SU-DHL-6 (cell line): ENCODE results near the gene RALGDS.

Experiments used
- H2AFZ ChIP-seq: fragments of 200-600 bp; sonication (generic); 2 replicates; pipeline ENCODE4 v1.6.1; 2014; ENCODE audit warnings: low read depth, mild to moderate bottlenecking, moderate library complexity, mixed read lengths, antibody characterized with exemption, low read length; ENCODE audit not compliant: severe bottlenecking
- H3F3A ChIP-seq: fragments of 200-600 bp; shearing (Covaris generic); 2 replicates; pipeline ENCODE4 v1.6.0; 2016; ENCODE audit warnings: antibody characterized with exemption, mild to moderate bottlenecking; ENCODE audit not compliant: insufficient read depth
- H3K27ac ChIP-seq: fragments of 200-600 bp; sonication (generic); 2 replicates; pipeline ENCODE4 v1.5.1; 2016; ENCODE audit warnings: low read depth, mild to moderate bottlenecking, low read length, moderate library complexity, mixed read lengths
- H3K27me3 ChIP-seq: fragments of 200-600 bp; sonication (generic), shearing (Covaris generic); 2 replicates; pipeline ENCODE4 v1.6.0; 2014; ENCODE audit warnings: mild to moderate bottlenecking, low read length
- H3K36me3 ChIP-seq: fragments of 200-600 bp; sonication (generic); 2 replicates; pipeline ENCODE4 v1.6.1; 2014; ENCODE audit warnings: mild to moderate bottlenecking, low read length, mixed read lengths
- H3K4me2 ChIP-seq: fragments of 300-600, 200-600 bp; shearing (Covaris generic), sonication (generic); 2 replicates; pipeline ENCODE4 v1.6.0; 2014; ENCODE audit warnings: low read length, low read depth, mild to moderate bottlenecking; ENCODE audit not compliant: poor library complexity, severe bottlenecking
- H3K4me3 ChIP-seq: fragments of 200-600 bp; sonication (generic); 2 replicates; pipeline ENCODE4 v1.5.1; 2014; ENCODE audit warnings: antibody characterized with exemption, low read length, mild to moderate bottlenecking, mixed read lengths; ENCODE audit not compliant: insufficient read depth, poor library complexity, severe bottlenecking
- H3K79me2 ChIP-seq: fragments of 200-600 bp; sonication (generic); 2 replicates; pipeline ENCODE4 v1.6.1; 2014; ENCODE audit warnings: mild to moderate bottlenecking, low read length, moderate library complexity; ENCODE audit not compliant: insufficient read depth
- H3K9ac ChIP-seq: fragments of 200-600 bp; sonication (generic); 2 replicates; pipeline ENCODE4 v1.7.0; 2014; ENCODE audit warnings: mild to moderate bottlenecking, low read length
- H3K9me2 ChIP-seq: fragments of 200-600 bp; sonication (generic); replicated peaks from 2 replicates; pipeline ENCODE4 v1.6.1; 2014; ENCODE audit warnings: low read length; ENCODE audit not compliant: insufficient read depth
- H3K9me3 ChIP-seq: fragments of 200-600 bp; sonication (generic); 2 replicates; pipeline ENCODE4 v1.6.1; 2014; ENCODE audit warnings: low read length, mixed read lengths; ENCODE audit not compliant: insufficient read depth
- H4K20me1 ChIP-seq: fragments of 200-600 bp; sonication (generic); 2 replicates; pipeline ENCODE4 v1.6.1; 2014; ENCODE audit warnings: low read depth, mild to moderate bottlenecking, antibody characterized with exemption, low read length, moderate library complexity, mixed read lengths
- CTCF ChIP-seq: fragments of 200-600 bp; sonication (generic); IDR thresholded peaks from one replicate; pipeline ENCODE4 v1.5.1; 2017; ENCODE audit warnings: antibody characterized with exemption, mild to moderate bottlenecking, low read length, moderate library complexity; ENCODE audit not compliant: insufficient read depth, poor library complexity, severe bottlenecking
- EZH2phosphoT487 ChIP-seq: fragments of 200-600 bp; sonication (generic), shearing (Covaris generic); conservative IDR thresholded peaks from 2 replicates; pipeline ENCODE4 v1.6.1; 2018; ENCODE audit warnings: mild to moderate bottlenecking, antibody characterized with exemption, low read length, moderate library complexity, mixed read lengths

RALGDS gene

DNA sequence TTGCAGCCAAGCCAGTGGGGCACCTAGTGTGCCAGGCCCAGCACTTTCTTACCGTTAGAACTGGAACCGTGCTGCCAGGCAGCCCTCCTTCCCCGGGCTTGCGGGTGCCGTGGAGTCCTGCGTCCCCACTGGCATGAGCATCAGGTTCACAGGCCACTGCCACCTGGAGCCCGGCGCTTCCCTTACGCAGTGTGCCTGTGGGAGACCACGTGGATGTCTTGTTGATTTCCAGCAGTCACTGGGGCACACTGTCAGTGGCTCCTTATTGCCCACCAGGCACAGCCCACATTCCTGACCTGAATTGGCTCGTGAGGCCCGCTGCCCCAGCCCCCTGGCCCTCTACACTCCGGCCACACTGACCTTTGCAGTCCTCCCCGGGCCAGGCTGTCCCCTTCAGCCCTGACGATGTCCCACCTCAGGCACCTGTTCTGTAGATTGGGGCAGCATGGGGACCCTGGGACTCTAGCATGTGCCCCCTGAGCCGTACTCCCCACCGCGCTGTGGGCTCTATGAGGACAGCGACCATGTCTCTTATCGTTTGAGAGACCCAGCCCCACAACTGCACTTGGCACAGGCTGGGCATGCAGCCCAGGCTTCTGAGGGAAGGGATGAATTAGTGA, 69.6 kb downstream of the RALGDS start:
- Histone ChIP-seq H3K27me3 (no peaks in the 10 kb centered on the region), H3K79me2 (no peaks in the 10 kb centered on the region), H3K4me2 (no peak overlapping the region), H3K4me3 (no peak overlapping the region), H3K27ac (no peak overlapping the region), H3K9me2 (no peaks in the 10 kb centered on the region), H3F3A (no peaks in the 10 kb centered on the region), H3K9ac (no peak overlapping the region), H2AFZ (no peak overlapping the region), H3K9me3 (no peaks in the 10 kb centered on the region), H3K36me3 (no peaks in the 10 kb centered on the region), H4K20me1 (no peaks in the 10 kb centered on the region)
- TF ChIP-seq EZH2phosphoT487 = no peak
- TF ChIP-seq CTCF = no peak

DNA sequence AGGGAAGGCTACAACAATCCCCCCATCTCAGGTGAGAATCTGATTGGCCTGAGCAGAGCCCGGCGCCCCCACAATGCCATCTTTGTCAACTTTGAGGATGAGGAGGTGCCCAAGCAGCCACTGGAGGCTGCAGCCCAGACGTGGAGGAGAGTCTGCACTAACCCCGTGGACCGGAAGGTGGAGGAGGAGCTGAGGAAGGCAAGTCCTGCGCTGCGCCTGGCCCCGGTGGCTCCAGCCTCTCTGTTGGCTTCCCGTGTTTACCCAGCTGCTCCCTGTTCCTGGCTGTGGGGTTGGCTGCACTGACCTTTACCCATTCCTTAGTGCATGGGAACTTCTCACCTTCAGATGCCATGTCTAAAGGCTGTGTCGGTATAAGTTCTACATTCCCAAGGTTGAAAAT, 70.3 kb downstream of the RALGDS start:
- no peaks in the 10 kb centered on the region for H3K27me3 ChIP-seq
- no peak overlapping the region for H2AFZ ChIP-seq
- no peaks in the 10 kb centered on the region for H4K20me1 ChIP-seq
- H3K36me3 ChIP-seq = no peaks in the 10 kb centered on the region
- H3K4me3 ChIP-seq = no peak overlapping the region
- no peak overlapping the region for H3K27ac ChIP-seq
- H3F3A ChIP-seq = no peaks in the 10 kb centered on the region
- H3K4me2 ChIP-seq = no peak overlapping the region
- H3K9ac ChIP-seq = no peak overlapping the region
- TF ChIP-seq EZH2phosphoT487 (no peak), CTCF (no peak)
- H3K79me2 ChIP-seq = no peaks in the 10 kb centered on the region
- no peaks in the 10 kb centered on the region for H3K9me2 ChIP-seq
- no peaks in the 10 kb centered on the region for H3K9me3 ChIP-seq

- H3K27ac ChIP-seq = no peak overlapping the region
- no peak overlapping the region for H3K9ac ChIP-seq
- no peaks in the 10 kb centered on the region for H3K9me2 ChIP-seq
- no peaks in the 10 kb centered on the region for H3K79me2 ChIP-seq
- H3K27me3 ChIP-seq = no peaks in the 10 kb centered on the region
- H3K4me3 ChIP-seq = no peak overlapping the region
- H3F3A ChIP-seq = no peaks in the 10 kb centered on the region
- no peaks in the 10 kb centered on the region for H4K20me1 ChIP-seq
- H3K9me3 ChIP-seq = no peaks in the 10 kb centered on the region
- TF ChIP-seq EZH2phosphoT487 (no peak), CTCF (no peak)
- no peak overlapping the region for H2AFZ ChIP-seq
- H3K4me2 ChIP-seq = no peak overlapping the region
- no peaks in the 10 kb centered on the region for H3K36me3 ChIP-seq
Observed at GRCh38 chr9:133050142-133050541, 70.9 kb downstream of the RALGDS start.
